Lower leg skin (tissue), 4 donors: ENCODE data around the gene CCNDBP1. TPM values are rescaled to one million over a fixed set of nuclear protein-coding genes. Genes with fewer than 3 reads are reported as not detected.
A peak's percentile ranks its signal among the peaks of the same experiment; 100 is the strongest.

Source experiments
- DNase-seq, 2 donors: peaks; one replicate each; pipeline ENCODE4 v3.0.0-alpha.2; 2019; ENCODE audit warnings: low spot score in 2 of 2
- H3K4me3 ChIP-seq: fragments of 200-600 bp; sonication (generic); 2 replicates; pipeline ENCODE4 v1.5.1; 2017; ENCODE audit warnings: mild to moderate bottlenecking, low read depth; ENCODE audit not compliant: poor library complexity, severe bottlenecking
- POLR2A ChIP-seq, 2 donors: fragments of 450-650 bp; IDR thresholded peaks; one replicate each; pipeline ENCODE4 v1.6.1; 2016 to 2017; ENCODE audit warnings: antibody characterized with exemption in 2 of 2, mild to moderate bottlenecking in 1 of 2, moderate library complexity in 1 of 2
- WGBS, 2 donors: methylation state at CpG; one replicate each; pipeline ENCODE4 v1.1.5; 2018; 5-methylcytosine and 5-hydroxymethylcytosine counted together
- intact Hi-C: fragments of 100-400 bp; cut with DNase I; formaldehyde crosslinking; loops from one replicate; pipeline ENCODE4 v1.15.0; 2023; ENCODE audit warnings: low total_unique reads
- total RNA-seq, 4 donors: library from RNA; depleted of rRNA; stranded (reverse); fragments of >200 nt; gene quantifications; one replicate each; pipeline ENCODE4 v1.1.0, GENCODE V29; 2016
- TF ChIP-seq, protein P1 (sequence below), 3 donors: fragments of 450-650 bp; IDR thresholded peaks; one replicate each; pipeline ENCODE4 v1.5.1; 2016; ENCODE audit warnings: antibody characterized with exemption in 3 of 3, mild to moderate bottlenecking in 3 of 3, moderate library complexity in 2 of 3

Gene CCNDBP1
- total RNA-seq, 4 donors from 2014 or later: 74.9 to 166 (median 114) TPM

DNA sequence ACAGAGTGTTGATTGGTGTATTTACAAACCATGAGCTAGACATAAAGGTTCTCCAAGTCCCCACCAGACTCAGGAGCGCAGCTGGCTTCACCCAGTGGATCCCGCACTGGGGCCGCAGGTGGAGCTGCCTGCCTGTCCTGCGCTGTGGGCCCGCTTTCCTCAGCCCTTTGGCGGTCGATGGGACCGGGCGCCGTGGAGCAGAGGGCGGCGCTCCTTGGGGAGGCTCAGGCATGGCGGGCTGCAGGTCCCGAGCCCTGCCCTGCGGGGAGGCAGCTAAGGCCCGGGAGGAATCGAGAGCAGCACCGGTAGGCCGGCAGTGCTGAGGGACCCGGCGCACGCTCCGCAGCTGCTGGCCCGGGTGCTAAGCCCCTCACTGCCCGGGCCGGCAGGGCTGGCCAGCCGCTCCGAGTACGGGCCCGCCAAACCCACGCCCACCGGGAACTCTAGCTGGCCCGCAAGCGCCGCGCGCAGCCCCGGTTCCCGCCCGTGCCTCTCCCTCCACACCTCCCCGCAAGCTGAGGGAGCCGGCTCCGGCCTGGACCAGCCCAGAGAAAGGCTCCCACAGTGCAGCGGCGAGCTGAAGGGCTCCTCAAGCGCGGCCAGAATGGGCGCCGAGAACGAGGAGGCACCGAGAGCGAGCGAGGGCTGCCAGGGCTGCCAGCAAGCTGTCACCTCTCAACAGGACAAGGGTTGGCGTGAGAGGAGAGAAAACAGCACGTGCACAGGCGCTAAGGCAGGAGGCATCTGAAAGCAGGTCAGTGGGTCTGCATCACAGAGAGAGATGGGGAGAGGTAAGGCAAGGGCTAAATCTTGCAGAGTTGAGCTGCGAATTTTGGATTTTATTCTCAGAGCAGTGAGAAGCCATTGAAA, 41.5 kb downstream of the CCNDBP1 start:
- no peak for TF ChIP-seq POLR2A (IDR thresholded peaks at IDR 0.05)
- TF ChIP-seq, protein P1, sequence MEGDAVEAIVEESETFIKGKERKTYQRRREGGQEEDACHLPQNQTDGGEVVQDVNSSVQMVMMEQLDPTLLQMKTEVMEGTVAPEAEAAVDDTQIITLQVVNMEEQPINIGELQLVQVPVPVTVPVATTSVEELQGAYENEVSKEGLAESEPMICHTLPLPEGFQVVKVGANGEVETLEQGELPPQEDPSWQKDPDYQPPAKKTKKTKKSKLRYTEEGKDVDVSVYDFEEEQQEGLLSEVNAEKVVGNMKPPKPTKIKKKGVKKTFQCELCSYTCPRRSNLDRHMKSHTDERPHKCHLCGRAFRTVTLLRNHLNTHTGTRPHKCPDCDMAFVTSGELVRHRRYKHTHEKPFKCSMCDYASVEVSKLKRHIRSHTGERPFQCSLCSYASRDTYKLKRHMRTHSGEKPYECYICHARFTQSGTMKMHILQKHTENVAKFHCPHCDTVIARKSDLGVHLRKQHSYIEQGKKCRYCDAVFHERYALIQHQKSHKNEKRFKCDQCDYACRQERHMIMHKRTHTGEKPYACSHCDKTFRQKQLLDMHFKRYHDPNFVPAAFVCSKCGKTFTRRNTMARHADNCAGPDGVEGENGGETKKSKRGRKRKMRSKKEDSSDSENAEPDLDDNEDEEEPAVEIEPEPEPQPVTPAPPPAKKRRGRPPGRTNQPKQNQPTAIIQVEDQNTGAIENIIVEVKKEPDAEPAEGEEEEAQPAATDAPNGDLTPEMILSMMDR (IDR thresholded peaks at IDR 0.05): no peak
- 95% methylated on average over 41 to 51 of the region's 57 CpGs for WGBS, 2 donors
- no peak overlapping the region for H3K4me3 ChIP-seq
- no peak for DNase-seq
- intact Hi-C loops: loop anchor here (2.0 kb wide), 1 partner anchor 56 kb away; no protein-coding TSS in a partner anchor

DNA sequence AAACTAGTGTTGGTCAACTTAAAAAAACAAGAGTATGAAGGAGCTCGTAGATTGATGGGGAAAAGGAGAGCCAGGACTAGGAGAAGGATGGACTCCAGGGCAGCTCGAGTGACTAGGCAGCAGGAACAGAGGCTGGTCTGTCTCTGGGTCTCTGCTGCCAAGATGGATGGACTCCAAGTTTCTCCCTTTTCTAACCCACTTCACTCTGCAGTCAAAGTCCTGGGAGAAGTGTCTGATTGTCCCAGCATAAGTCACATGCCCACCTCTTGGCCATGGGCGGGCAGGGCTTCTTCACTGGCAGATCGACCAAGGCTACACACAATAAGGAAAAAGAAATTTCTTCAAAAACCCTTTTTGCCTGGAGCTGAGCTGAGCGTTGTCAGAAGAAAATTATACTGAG, 44.8 kb downstream of the CCNDBP1 start:
- WGBS, 2 donors: 69 to 73% methylated on average over 5 of the region's 5 CpGs
- TF ChIP-seq POLR2A (IDR thresholded peaks at IDR 0.05): no peak
- TF ChIP-seq, protein P1 (IDR thresholded peaks at IDR 0.05): no peak
- no peak overlapping the region for H3K4me3 ChIP-seq
- intact Hi-C loops: no loop called here
- DNase-seq: no peak

DNA sequence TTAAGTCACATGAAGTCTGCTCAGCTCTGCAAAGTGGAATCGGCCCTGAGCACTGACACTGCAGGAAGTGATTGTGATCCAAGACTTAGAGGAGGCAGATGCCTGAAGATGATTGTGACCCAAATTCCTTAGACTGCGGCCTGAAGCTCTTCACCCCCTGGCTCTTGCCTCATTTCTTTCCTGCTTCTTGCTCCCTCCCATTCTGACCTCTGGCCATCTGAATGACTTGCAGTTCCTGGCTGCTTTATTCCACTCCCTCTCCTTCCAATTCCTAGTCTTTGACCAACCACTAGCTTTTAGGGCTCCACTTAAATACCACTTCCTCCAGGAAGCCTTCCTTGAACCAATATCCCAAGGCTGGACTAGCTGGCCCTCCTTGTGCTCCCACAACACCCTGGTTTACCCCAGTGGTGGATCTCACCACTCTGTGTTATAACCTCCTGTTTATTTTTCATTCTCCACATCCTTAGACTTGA, 45.5 kb downstream of the CCNDBP1 start:
- intact Hi-C loops: no loop called here
- no peak overlapping the region for H3K4me3 ChIP-seq
- 27 to 34% methylated on average over 2 of the region's 2 CpGs for WGBS, 2 donors
- peak in 1 of 2 donors; percentile 28 for DNase-seq
- TF ChIP-seq, protein P1 (IDR thresholded peaks at IDR 0.05): no peak
- TF ChIP-seq POLR2A (IDR thresholded peaks at IDR 0.05): no peak

DNA sequence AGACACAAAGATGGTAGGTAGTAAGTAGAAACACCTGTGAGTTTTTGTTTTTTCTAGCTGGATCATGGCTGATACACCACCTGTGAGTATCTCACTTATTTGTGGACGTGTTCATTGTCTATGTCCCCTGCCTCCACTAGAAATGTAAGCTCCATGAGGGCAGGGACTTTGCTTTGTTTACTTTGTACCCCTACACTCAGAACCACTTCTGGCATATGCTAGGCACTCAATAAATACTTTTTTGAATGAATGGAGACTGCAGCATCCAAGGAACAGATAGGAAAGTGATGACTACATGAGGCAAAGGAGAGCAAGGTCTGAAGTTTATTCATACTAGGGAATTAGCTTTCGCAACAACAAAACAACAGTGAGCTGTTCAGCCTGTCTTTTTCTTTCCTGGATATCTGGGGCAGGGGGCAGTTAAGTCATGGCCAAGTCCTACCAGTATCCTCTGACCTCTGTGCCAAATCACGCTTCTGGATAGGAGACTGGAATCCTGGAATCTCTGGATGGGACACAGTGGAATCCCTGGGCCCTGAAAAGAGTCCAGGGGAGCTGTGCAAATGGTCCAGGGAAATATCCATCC, 47.2 kb downstream of the CCNDBP1 start:
- 91 to 93% methylated on average over 3 of the region's 3 CpGs for WGBS, 2 donors
- DNase-seq: no peak
- intact Hi-C loops: no loop called here
- TF ChIP-seq, protein P1 (IDR thresholded peaks at IDR 0.05): no peak
- no peak for TF ChIP-seq POLR2A (IDR thresholded peaks at IDR 0.05)
- no peak overlapping the region for H3K4me3 ChIP-seq

DNA sequence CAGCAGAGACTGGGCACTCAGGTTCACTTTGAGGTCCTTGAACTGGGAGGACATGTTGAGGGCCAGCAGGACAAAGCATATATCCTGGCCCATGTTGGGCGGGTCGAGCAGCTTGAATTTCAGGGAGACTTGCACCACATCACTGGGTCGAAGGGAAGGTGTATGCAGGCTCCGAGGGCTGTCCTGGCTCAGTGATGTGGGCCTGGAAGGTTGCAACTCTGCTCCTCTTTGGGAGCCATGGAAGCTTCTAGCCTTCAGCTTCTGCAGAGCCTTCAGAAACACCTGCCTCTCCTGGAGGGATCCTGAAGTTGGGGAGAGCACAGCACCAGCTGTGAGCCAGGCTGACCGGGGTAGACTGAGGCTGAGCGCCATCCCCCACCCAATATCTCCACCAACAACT, 50.3 kb downstream of the CCNDBP1 start:
- no peak for TF ChIP-seq POLR2A (IDR thresholded peaks at IDR 0.05)
- TF ChIP-seq, protein P1 (IDR thresholded peaks at IDR 0.05): no peak
- peak in 1 of 2 donors; percentile 78 for DNase-seq
- WGBS, 2 donors: 92 to 96% methylated on average over 6 of the region's 6 CpGs
- no peak overlapping the region for H3K4me3 ChIP-seq
- intact Hi-C loops: no loop called here
